ENCODE results near the gene SYNC. TPM values are rescaled to one million over a fixed set of nuclear protein-coding genes. Genes with fewer than 3 reads are reported as not detected.
A peak's percentile ranks its signal among the peaks of the same experiment; 100 is the strongest.
"Not testable (repeated sequence)": the region's sequence is repeated elsewhere in the genome, so short reads cannot be mapped to it uniquely, and the experiment has no call there.

SYNC gene
- total RNA-seq, 1 experiment from 2014 or later: 1.9 TPM

DNA sequence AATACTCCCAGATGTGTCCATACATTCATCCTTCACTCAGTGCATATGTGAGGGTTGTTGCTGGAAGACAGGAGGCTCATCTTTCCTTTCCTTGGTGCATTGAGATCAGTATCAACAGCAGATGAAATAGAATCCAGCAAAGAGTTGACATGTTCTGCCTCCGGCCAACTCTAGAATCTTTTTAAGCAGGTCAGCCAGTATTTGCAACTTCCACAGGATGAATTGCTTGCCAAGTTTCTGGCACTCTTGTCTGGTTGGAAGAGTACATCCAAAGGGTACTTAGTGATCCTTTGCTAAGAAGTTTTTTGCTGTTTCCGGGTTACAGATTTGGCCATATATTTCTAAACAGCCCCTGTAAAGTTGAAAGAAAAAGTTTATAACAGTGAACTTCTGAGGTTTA, 21.1 kb downstream of the SYNC start:
- Mint-ChIP-seq H3K9me3 (ENCODE audit: unreplicated experiment) (no peaks in the 10 kb centered on the region), H3K27me3 (ENCODE audit: insufficient read depth, unreplicated experiment) (no peaks in the 10 kb centered on the region), H3K27ac (ENCODE audit: low read depth, unreplicated experiment) (no peak overlapping the region), H3K36me3 (ENCODE audit: insufficient read depth, unreplicated experiment) (peaks cover 98% of the 10 kb centered on the region), H3K4me1 (ENCODE audit: insufficient read depth, unreplicated experiment) (peaks cover 7% of the 10 kb centered on the region), H3K4me3 (ENCODE audit: unreplicated experiment) (no peak overlapping the region)
- intact Hi-C loops (cut with micrococcal nuclease): no loop called here
- TF ChIP-seq, protein P1, sequence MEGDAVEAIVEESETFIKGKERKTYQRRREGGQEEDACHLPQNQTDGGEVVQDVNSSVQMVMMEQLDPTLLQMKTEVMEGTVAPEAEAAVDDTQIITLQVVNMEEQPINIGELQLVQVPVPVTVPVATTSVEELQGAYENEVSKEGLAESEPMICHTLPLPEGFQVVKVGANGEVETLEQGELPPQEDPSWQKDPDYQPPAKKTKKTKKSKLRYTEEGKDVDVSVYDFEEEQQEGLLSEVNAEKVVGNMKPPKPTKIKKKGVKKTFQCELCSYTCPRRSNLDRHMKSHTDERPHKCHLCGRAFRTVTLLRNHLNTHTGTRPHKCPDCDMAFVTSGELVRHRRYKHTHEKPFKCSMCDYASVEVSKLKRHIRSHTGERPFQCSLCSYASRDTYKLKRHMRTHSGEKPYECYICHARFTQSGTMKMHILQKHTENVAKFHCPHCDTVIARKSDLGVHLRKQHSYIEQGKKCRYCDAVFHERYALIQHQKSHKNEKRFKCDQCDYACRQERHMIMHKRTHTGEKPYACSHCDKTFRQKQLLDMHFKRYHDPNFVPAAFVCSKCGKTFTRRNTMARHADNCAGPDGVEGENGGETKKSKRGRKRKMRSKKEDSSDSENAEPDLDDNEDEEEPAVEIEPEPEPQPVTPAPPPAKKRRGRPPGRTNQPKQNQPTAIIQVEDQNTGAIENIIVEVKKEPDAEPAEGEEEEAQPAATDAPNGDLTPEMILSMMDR (IDR thresholded peaks at IDR 0.05; ENCODE audit: unreplicated experiment): no peak
- no peak for DNase-seq (ENCODE audit: unreplicated experiment)
- CTCF ChIA-PET: no interaction called here
- BruUV-seq (replicated peaks): no TSS peak
- POLR2A ChIA-PET: no interaction called here

DNA sequence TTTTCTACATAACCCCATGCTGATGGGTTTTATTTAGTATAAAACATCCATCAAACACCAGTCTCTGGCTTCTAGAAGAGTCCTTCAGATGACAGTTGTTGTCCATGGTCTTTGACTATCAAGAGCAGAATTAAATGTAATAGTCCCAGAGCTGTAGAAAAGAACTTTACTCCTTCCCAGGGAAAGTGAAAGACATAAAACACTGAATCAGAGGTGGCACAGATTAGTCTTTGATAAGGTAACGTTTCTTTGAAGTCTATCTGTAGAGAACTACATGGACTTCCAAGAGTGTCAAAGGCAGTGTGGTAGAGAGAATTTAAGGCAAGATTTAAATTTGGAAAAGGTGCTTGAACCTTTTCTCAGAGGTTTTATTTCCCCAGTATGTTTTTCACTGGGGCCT, 21.9 kb downstream of the SYNC start:
- BruUV-seq (replicated peaks): no TSS peak
- H3K9me3 Mint-ChIP-seq (ENCODE audit: unreplicated experiment): no peaks in the 10 kb centered on the region
- H3K4me3 Mint-ChIP-seq (ENCODE audit: unreplicated experiment): no peak overlapping the region
- peaks cover 98% of the 10 kb centered on the region for H3K36me3 Mint-ChIP-seq (ENCODE audit: insufficient read depth, unreplicated experiment)
- ChIA-PET POLR2A (no interaction called here), CTCF (no interaction called here)
- no peak for DNase-seq (ENCODE audit: unreplicated experiment)
- intact Hi-C loops (cut with micrococcal nuclease): no loop called here
- no peak overlapping the region for H3K27ac Mint-ChIP-seq (ENCODE audit: low read depth, unreplicated experiment)
- TF ChIP-seq, protein P1 (IDR thresholded peaks at IDR 0.05; ENCODE audit: unreplicated experiment): no peak
- H3K27me3 Mint-ChIP-seq (ENCODE audit: insufficient read depth, unreplicated experiment): no peaks in the 10 kb centered on the region
- H3K4me1 Mint-ChIP-seq (ENCODE audit: insufficient read depth, unreplicated experiment): peaks cover 7% of the 10 kb centered on the region

DNA sequence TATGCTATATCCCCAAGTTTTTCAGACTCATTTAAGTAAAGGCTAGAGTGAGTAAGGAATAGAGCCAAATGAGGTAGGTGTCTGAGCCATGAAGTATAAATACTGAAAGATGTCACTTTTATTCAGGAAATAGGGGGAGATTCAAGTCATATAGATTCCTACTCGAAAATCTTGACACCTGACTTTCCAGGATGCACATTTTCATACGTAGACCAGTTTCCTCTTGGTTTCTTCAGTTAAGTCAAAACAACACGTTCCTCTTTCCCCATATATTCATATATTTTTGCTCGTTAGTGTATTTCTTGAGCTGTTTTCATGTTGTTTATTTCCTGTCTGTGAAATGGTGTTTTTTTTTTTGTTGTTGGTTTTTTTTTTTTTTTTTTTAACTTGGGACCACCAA, 22.6 kb downstream of the SYNC start:
- CTCF ChIA-PET: interaction anchor here (0.6 kb wide), 1 partner anchor 24 kb away, joined by 3 read pairs; no protein-coding TSS in a partner anchor

DNA sequence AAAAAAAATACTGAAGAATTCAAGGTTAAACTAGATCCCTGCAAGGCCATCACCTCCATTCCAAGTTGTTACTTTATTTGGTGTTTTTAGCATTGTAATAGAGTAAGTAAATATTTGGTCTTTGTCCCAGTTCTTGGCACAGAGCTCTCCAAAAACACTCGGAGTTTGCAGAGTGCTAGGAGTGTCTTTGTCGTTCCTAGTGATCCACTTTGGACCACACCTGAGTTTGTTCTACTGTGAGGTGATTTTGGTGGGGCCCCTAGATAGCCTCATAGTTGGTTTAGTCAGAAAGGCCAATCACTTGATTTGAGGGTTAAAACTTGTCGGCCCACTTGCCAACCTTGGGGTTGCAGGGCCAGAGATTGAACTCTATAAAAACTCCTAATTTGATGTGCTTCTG, 25.6 kb downstream of the SYNC start:
- CTCF ChIA-PET: interaction anchor here (0.5 to 1.0 kb wide), 3 partner anchors 35 to 173 kb away, joined by 3 read pairs; no protein-coding TSS in a partner anchor
- H3K4me1 Mint-ChIP-seq (ENCODE audit: insufficient read depth, unreplicated experiment): no peaks in the 10 kb centered on the region
- POLR2A ChIA-PET: interaction anchor here (1.4 kb wide), 1 partner anchor 26 kb away, joined by 3 read pairs; the partner anchor contains the start of gene RBBP4
- TF ChIP-seq, protein P1 (IDR thresholded peaks at IDR 0.05; ENCODE audit: unreplicated experiment): no peak
- DNase-seq (ENCODE audit: unreplicated experiment): no peak
- H3K9me3 Mint-ChIP-seq (ENCODE audit: unreplicated experiment): no peaks in the 10 kb centered on the region
- BruUV-seq (replicated peaks): no TSS peak
- H3K4me3 Mint-ChIP-seq (ENCODE audit: unreplicated experiment): no peak overlapping the region
- no peak overlapping the region for H3K27ac Mint-ChIP-seq (ENCODE audit: low read depth, unreplicated experiment)
- intact Hi-C loops (cut with micrococcal nuclease): no loop called here
- H3K27me3 Mint-ChIP-seq (ENCODE audit: insufficient read depth, unreplicated experiment): no peaks in the 10 kb centered on the region
- peaks cover 98% of the 10 kb centered on the region for H3K36me3 Mint-ChIP-seq (ENCODE audit: insufficient read depth, unreplicated experiment)

More for the DNA sequence above, 22.6 kb downstream of the SYNC start:
- H3K27me3 Mint-ChIP-seq (ENCODE audit: insufficient read depth, unreplicated experiment); H3K4me3 Mint-ChIP-seq (ENCODE audit: unreplicated experiment); DNase-seq (ENCODE audit: unreplicated experiment); H3K27ac Mint-ChIP-seq (ENCODE audit: low read depth, unreplicated experiment); H3K9me3 Mint-ChIP-seq (ENCODE audit: unreplicated experiment); intact Hi-C loops (cut with micrococcal nuclease); H3K4me1 Mint-ChIP-seq (ENCODE audit: insufficient read depth, unreplicated experiment); POLR2A ChIA-PET: not testable (repeated sequence)
- peaks cover 98% of the 10 kb centered on the region for H3K36me3 Mint-ChIP-seq (ENCODE audit: insufficient read depth, unreplicated experiment)
- BruUV-seq (replicated peaks): TSS peak; percentile 46

DNA sequence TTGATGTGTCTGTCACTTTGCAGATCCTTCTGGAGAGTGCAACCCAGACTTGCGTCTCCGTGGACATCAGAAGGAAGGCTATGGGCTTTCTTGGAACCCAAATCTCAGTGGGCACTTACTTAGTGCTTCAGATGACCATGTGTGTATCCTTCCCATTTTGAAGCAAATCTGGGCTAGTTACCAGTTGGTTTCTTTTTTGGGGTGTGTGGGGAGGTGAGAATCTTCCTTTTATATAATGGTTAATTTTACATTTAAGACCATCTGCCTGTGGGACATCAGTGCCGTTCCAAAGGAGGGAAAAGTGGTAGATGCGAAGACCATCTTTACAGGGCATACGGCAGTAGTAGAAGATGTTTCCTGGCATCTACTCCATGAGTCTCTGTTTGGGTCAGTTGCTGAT, 33.9 kb downstream of the SYNC start:
- TSS peak; percentile 19 for BruUV-seq (replicated peaks)
- H3K4me3 Mint-ChIP-seq (ENCODE audit: unreplicated experiment): not testable (repeated sequence)
- peaks cover 99% of the 10 kb centered on the region for H3K36me3 Mint-ChIP-seq (ENCODE audit: insufficient read depth, unreplicated experiment)

More for the DNA sequence above, 33.9 kb downstream of the SYNC start:
- H3K27ac Mint-ChIP-seq (ENCODE audit: low read depth, unreplicated experiment); H3K9me3 Mint-ChIP-seq (ENCODE audit: unreplicated experiment); H3K4me1 Mint-ChIP-seq (ENCODE audit: insufficient read depth, unreplicated experiment); H3K27me3 Mint-ChIP-seq (ENCODE audit: insufficient read depth, unreplicated experiment); intact Hi-C loops (cut with micrococcal nuclease); CTCF ChIA-PET; POLR2A ChIA-PET; DNase-seq (ENCODE audit: unreplicated experiment): not testable (repeated sequence)

Data from MCF 10A (cell line).